Measurements from ENCODE around the gene EFNB2. TPM values are rescaled to one million over a fixed set of nuclear protein-coding genes. Genes with fewer than 3 reads are reported as not detected.

Gene EFNB2
- total and polyA plus RNA-seq, 2 donors = 19.2 to 31.8 TPM

- no peak overlapping the region for H3K27ac ChIP-seq (ENCODE audit: low read depth)
- H3K4me1 ChIP-seq (ENCODE audit: insufficient read depth) = no peaks in the 10 kb centered on the region
- H3K4me3 ChIP-seq (ENCODE audit: low read depth, low read length) = no peak overlapping the region
- 79% methylated on average over 11 of the region's 11 CpGs for WGBS
- no peak for DNase-seq (ENCODE audit: extremely low spot score)
- no peaks in the 10 kb centered on the region for H3K36me3 ChIP-seq (ENCODE audit: insufficient read depth)
Observed at GRCh38 chr13:106507560-106508274, 27.7 kb downstream of the EFNB2 start.

GRCh38 chr13:106506286-106506685, 29.2 kb downstream of the EFNB2 start:
- Histone ChIP-seq H3K4me1 (ENCODE audit: insufficient read depth) (no peaks in the 10 kb centered on the region), H3K4me3 (ENCODE audit: low read depth, low read length) (no peak overlapping the region), H3K27ac (ENCODE audit: low read depth) (no peak overlapping the region), H3K36me3 (ENCODE audit: insufficient read depth) (no peaks in the 10 kb centered on the region)
- 84% methylated on average over 2 of the region's 2 CpGs for WGBS
- no peak for DNase-seq (ENCODE audit: extremely low spot score)

GRCh38 chr13:106505732-106506131, 29.7 kb downstream of the EFNB2 start:
- Histone ChIP-seq H3K4me3 (ENCODE audit: low read depth, low read length) (no peak overlapping the region), H3K27ac (ENCODE audit: low read depth) (no peak overlapping the region), H3K36me3 (ENCODE audit: insufficient read depth) (no peaks in the 10 kb centered on the region), H3K4me1 (ENCODE audit: insufficient read depth) (no peaks in the 10 kb centered on the region)
- 73% methylated on average over 4 of the region's 4 CpGs for WGBS
- no peak for DNase-seq (ENCODE audit: extremely low spot score)

GRCh38 chr13:106505295-106505694, 30.2 kb downstream of the EFNB2 start:
- Histone ChIP-seq H3K36me3 (ENCODE audit: insufficient read depth) (no peaks in the 10 kb centered on the region), H3K4me1 (ENCODE audit: insufficient read depth) (no peaks in the 10 kb centered on the region), H3K4me3 (ENCODE audit: low read depth, low read length) (no peak overlapping the region), H3K27ac (ENCODE audit: low read depth) (no peak overlapping the region)
- 85% methylated on average over 4 of the region's 4 CpGs for WGBS
- DNase-seq (ENCODE audit: extremely low spot score) = no peak

- Histone ChIP-seq H3K4me3 (ENCODE audit: low read depth, low read length) (no peak overlapping the region), H3K36me3 (ENCODE audit: insufficient read depth) (no peaks in the 10 kb centered on the region), H3K27ac (ENCODE audit: low read depth) (no peak overlapping the region), H3K4me1 (ENCODE audit: insufficient read depth) (no peaks in the 10 kb centered on the region)
- DNase-seq (ENCODE audit: extremely low spot score) = no peak
- 91% methylated on average over 9 of the region's 9 CpGs for WGBS
Observed at GRCh38 chr13:106503730-106504453, 31.6 kb downstream of the EFNB2 start.

GRCh38 chr13:106503272-106503671, 32.2 kb downstream of the EFNB2 start:
- no peak for DNase-seq (ENCODE audit: extremely low spot score)
- Histone ChIP-seq H3K36me3 (ENCODE audit: insufficient read depth) (no peaks in the 10 kb centered on the region), H3K27ac (ENCODE audit: low read depth) (no peak overlapping the region), H3K4me3 (ENCODE audit: low read depth, low read length) (no peak overlapping the region), H3K4me1 (ENCODE audit: insufficient read depth) (no peaks in the 10 kb centered on the region)
- WGBS = 88% methylated on average over 5 of the region's 5 CpGs

GRCh38 chr13:106500445-106500844, 35.0 kb downstream of the EFNB2 start:
- no peaks in the 10 kb centered on the region for H3K4me1 ChIP-seq (ENCODE audit: insufficient read depth)
- WGBS = 83% methylated on average over 6 of the region's 6 CpGs
- no peak for DNase-seq (ENCODE audit: extremely low spot score)

GRCh38 chr13:106499896-106500295, 35.6 kb downstream of the EFNB2 start:
- no peaks in the 10 kb centered on the region for H3K36me3 ChIP-seq (ENCODE audit: insufficient read depth)
- H3K4me1 ChIP-seq (ENCODE audit: insufficient read depth) = no peaks in the 10 kb centered on the region
- 68% methylated on average over 4 of the region's 4 CpGs for WGBS
- no peak overlapping the region for H3K27ac ChIP-seq (ENCODE audit: low read depth)
- no peak for DNase-seq (ENCODE audit: extremely low spot score)
- no peak overlapping the region for H3K4me3 ChIP-seq (ENCODE audit: low read depth, low read length)

More at GRCh38 chr13:106500445-106500844, 35.0 kb downstream of the EFNB2 start:
- Histone ChIP-seq H3K36me3 (ENCODE audit: insufficient read depth) (no peaks in the 10 kb centered on the region), H3K27ac (ENCODE audit: low read depth) (no peak overlapping the region), H3K4me3 (ENCODE audit: low read depth, low read length) (no peak overlapping the region)

- DNase-seq (ENCODE audit: extremely low spot score) = no peak
- H3K27ac ChIP-seq (ENCODE audit: low read depth) = no peak overlapping the region
- H3K4me1 ChIP-seq (ENCODE audit: insufficient read depth) = no peaks in the 10 kb centered on the region
- no peaks in the 10 kb centered on the region for H3K36me3 ChIP-seq (ENCODE audit: insufficient read depth)
- 87% methylated on average over 2 of the region's 2 CpGs for WGBS
- no peak overlapping the region for H3K4me3 ChIP-seq (ENCODE audit: low read depth, low read length)
Observed at GRCh38 chr13:106499113-106499512, 36.3 kb downstream of the EFNB2 start.

- no peak for DNase-seq (ENCODE audit: extremely low spot score)
- Histone ChIP-seq H3K36me3 (ENCODE audit: insufficient read depth) (no peaks in the 10 kb centered on the region), H3K4me1 (ENCODE audit: insufficient read depth) (no peaks in the 10 kb centered on the region), H3K4me3 (ENCODE audit: low read depth, low read length) (no peak overlapping the region), H3K27ac (ENCODE audit: low read depth) (no peak overlapping the region)
- 65% methylated on average over 1 of the region's 1 CpG for WGBS
Observed at GRCh38 chr13:106498571-106498970, 36.9 kb downstream of the EFNB2 start.

GRCh38 chr13:106498158-106498557, 37.3 kb downstream of the EFNB2 start:
- Histone ChIP-seq H3K4me3 (ENCODE audit: low read depth, low read length) (no peak overlapping the region), H3K36me3 (ENCODE audit: insufficient read depth) (no peaks in the 10 kb centered on the region), H3K27ac (ENCODE audit: low read depth) (no peak overlapping the region), H3K4me1 (ENCODE audit: insufficient read depth) (no peaks in the 10 kb centered on the region)
- WGBS = 67% methylated on average over 3 of the region's 3 CpGs
- DNase-seq (ENCODE audit: extremely low spot score) = no peak

GRCh38 chr13:106497079-106497478, 38.4 kb downstream of the EFNB2 start:
- 39% methylated on average over 1 of the region's 1 CpG for WGBS
- H3K27ac ChIP-seq (ENCODE audit: low read depth) = no peak overlapping the region
- no peak overlapping the region for H3K4me3 ChIP-seq (ENCODE audit: low read depth, low read length)
- H3K36me3 ChIP-seq (ENCODE audit: insufficient read depth) = no peaks in the 10 kb centered on the region
- H3K4me1 ChIP-seq (ENCODE audit: insufficient read depth) = no peaks in the 10 kb centered on the region
- no peak for DNase-seq (ENCODE audit: extremely low spot score)

GRCh38 chr13:106496072-106496997, 39.1 kb downstream of the EFNB2 start:
- no peak overlapping the region for H3K4me3 ChIP-seq (ENCODE audit: low read depth, low read length)
- 78% methylated on average over 6 of the region's 6 CpGs for WGBS
- no peaks in the 10 kb centered on the region for H3K36me3 ChIP-seq (ENCODE audit: insufficient read depth)
- H3K4me1 ChIP-seq (ENCODE audit: insufficient read depth) = no peaks in the 10 kb centered on the region
- no peak overlapping the region for H3K27ac ChIP-seq (ENCODE audit: low read depth)
- no peak for DNase-seq (ENCODE audit: extremely low spot score)
